ENCODE data around the gene MYL7.

MYL7 gene

DNA sequence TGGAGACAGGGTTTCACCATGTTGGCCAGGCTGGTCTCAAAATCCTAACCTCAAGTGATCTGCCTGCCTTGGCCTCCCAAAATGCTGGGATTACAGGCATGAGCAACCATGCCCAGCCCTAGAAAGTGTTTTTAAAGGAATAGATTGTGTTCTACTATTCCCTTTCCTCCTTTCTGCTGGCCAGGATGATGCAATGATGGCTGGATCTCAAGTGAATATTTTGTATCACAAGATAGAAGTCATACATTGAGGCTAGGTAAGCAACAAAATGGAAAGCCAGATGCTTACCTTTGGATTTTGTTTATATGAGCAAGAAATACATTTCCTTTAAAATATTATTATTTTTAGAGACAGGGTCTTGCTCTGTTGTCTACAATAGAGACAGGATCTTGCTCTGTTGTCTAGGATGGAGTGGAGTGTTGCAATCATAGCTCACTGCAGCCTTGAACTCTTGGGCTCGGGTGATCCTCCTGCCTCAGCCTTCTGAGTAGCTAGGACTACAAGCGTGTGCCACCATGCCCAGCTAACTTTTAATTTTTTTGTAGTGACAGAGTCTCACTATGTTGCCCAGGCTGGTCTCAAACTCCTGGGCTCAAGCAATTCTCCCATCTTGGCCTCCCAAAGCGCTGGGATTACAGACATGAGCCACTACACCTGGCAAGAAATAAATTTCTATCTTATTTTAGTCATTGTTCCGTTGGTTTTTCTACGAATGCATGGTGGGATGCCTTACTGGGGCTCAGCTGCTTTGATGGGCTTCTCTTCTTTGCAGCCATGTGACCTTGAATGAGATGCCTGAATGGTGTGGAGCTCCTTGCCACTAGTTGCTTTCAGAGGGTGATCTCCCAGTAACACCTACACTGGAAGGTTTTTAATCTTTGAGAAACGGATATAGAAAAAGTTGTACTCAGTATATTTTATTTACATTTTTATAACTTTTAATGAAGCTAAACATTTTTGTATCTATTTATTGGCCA, 42.8 kb downstream of the MYL7 start:
- DNase-seq, result no peak

DNA sequence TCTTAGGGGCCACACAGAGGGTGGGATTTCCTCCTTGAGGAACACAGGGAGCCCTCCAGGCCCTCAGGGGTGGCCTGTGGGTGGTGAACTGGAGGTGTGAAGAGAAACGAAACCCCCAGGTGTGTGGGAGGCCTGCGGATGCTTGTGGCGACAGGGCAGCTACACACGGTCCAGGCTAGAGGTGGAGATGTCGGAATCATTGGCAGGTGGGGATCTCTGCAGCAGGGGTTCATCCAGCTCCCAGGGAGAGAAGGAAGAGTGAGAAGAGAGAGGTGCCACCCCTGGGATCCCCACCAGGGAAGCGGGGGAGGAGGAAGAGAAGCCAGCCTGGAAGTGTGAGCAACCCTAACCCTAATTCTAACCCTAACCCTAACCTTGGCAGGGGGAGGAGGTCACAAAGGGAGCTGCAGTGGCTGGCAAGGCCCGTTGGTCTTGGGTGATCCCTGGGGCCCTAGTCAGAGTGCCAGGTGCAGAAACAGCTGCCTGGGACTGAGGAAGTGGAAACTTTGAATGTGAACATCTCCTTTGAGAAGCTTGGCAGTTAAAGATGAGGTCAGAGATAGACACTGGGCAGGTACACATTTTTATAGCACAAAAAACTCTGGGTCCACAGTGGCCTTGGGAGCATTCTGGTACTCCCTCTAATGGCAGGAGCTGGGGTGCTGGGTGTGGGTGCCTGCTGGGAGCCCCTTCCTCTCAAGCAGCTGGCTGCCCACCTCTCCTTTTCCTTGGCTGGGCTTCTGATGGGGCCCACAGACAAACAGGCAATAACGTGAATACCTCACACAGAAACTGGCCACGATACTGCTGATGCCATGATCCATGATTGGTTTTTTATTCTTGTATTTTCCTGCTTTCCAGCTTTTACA, 43.8 kb downstream of the MYL7 start:
- no peak for DNase-seq

DNA sequence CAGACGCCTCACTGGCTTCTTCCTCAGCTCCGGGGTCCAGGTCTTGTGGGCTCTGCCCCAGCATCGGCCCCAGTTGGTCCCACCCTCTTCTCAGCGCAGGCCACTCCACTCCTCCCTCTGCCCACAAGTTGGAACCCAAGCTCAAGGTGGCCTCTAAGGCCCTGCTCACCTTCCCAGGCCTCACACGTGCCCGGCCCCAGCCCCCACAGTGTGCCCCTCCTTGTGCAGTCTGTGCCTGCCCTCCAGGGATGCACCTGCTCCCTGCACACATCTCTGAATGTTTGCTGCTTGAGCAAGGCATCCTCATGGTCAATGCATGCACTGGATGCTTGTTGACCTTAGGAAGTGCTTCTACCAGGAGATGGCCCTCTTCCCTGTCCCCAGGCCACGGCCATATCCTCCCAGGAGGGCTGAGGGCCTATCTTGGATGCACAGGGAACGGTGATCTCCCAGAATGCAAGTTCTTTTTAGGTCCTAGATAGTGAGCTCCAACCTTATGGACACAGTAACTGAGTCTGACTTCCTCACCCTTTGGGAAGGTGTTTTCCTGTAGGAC, 44.7 kb downstream of the MYL7 start:
- no peak for DNase-seq

DNA sequence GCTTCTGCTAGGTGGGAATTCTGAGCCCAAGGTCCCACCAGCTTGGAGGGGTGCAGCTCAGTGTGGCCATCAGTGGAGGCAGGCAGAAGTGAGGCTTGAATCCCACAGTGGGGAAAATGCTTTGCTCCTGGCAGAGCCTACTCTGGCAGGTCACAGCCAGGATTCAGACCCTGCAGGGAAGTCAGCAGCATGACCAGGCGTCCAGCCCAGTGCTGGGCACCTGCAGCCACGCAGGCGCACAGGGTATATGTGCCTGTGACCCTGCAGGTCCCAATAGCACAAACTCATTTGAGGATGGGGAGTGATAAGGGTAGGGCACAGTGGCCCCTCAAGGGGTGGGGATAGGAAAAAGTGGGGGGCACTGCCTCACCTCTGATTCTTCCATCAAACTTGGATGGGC, 45.4 kb downstream of the MYL7 start:
- no peak for DNase-seq

DNA sequence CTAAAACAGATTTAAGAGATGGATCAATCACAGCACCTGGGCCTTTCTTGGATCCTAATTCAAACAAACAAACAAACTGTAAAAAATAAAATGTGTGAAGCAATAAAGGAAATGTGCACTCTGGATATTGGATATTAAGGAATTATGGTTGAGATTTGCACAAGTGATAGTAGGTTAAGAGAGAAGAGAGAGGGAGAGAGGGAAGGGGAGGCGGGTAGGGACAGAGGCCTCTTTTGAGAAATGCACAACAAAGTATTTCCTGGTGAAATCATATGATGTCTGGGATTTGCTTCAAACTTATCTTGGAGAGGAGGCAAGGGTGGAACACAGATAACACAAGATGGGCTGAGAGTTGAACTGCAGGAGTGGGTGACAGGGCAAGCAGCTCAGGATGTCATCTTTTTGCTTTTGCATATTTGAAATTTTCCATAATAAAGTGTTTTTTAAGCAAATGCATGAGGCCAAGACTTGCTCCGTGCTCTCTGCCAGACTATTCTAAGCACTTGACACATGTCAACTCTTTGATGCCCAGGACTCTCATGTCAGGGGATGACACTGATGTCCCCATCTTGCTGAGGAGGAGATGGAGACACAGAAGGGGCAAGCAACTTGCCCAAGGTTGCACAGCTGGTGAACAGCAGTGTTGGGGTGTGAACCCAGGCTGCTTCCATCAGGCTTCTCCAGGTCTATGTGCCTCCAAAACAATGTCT, 46.1 kb downstream of the MYL7 start:
- no peak for DNase-seq

DNA sequence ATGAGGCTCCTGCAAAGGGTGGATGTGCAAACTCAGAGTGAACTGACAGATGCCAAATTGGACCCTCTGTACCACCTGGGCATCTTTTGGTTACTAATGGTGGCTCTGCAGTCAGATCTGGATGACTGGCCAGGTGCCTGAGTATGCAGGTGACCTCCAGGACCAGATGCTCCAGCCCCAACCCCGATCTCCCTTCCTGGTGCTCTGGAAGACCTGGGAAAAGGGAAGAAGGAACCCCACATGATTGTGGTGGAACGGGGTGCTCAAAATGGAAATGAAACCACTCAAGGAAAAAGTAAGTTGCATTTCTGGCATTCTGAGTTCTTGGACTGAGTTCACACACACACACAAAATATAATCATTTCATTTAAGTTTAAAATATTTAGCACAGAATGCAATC, 46.8 kb downstream of the MYL7 start:
- DNase-seq, result no peak

DNA sequence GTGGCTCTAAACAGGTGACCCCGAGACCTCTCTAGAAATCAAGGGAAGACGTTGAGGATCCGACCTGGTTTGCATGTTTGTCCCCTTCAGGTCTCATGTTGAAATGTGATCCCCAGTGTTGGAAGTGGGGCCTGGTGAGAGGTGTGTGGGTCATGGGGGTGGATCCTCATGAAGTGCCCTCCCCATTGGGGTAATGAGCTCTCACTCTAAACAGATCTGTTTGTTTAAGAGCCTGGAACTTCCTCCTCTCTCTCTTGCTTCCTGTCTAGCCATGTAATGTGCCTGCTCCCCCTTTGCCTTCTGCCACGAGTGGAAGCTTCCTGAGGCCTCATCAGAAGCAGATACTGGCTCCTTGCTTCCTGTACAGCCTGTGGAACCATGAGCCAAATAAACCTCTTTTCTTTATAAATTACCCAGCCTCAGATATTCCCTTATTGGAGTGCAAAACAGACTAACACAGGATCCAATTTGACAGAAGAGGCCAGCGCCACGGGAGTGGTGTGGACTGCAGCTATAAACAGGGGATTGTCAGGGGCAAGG, 48.0 kb downstream of the MYL7 start:
- DNase-seq, result no peak

Data from fibroblast of skin of abdomen (primary cell).